GM10266 (cell line): ENCODE data around the gene C15orf61.

Experiments used
- DNase-seq: peaks from one replicate; pipeline ENCODE4 v3.0.0; 2012; ENCODE audit errors: extremely low spot score
- TF ChIP-seq, protein P1 (sequence below): IDR thresholded peaks from 2 replicates; pipeline ENCODE4 v1.5.1; 2012; ENCODE audit warnings: mild to moderate bottlenecking, low read depth; ENCODE audit not compliant: control insufficient read depth, insufficient read depth; ENCODE audit errors: missing control alignments

C15orf61 gene

DNA sequence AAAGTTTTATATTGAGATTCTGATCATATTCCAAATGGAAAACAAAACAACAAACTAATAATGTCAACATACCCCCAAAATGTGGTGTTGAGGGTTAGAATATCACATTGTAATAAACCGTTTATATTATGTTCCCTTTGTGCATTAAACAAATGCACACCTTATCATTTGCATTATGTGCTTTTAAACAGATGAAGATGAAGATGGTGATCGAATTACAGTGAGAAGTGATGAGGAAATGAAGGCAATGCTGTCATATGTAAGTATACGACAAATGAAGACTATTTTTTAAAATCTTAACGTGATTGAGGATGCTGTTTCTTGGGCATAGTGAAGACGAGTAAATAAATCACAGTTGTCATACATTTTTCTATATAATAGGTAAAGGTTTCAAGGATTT, 42.2 kb downstream of the C15orf61 start:
- TF ChIP-seq, protein P1, sequence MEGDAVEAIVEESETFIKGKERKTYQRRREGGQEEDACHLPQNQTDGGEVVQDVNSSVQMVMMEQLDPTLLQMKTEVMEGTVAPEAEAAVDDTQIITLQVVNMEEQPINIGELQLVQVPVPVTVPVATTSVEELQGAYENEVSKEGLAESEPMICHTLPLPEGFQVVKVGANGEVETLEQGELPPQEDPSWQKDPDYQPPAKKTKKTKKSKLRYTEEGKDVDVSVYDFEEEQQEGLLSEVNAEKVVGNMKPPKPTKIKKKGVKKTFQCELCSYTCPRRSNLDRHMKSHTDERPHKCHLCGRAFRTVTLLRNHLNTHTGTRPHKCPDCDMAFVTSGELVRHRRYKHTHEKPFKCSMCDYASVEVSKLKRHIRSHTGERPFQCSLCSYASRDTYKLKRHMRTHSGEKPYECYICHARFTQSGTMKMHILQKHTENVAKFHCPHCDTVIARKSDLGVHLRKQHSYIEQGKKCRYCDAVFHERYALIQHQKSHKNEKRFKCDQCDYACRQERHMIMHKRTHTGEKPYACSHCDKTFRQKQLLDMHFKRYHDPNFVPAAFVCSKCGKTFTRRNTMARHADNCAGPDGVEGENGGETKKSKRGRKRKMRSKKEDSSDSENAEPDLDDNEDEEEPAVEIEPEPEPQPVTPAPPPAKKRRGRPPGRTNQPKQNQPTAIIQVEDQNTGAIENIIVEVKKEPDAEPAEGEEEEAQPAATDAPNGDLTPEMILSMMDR = no peak
- no peak for DNase-seq

- DNase-seq = peak; percentile 67
- TF ChIP-seq, protein P1 = no peak
Observed at GRCh38 chr15:67564021-67564967, 43.4 kb downstream of the C15orf61 start.

GRCh38 chr15:67564968-67565345, 44.0 kb downstream of the C15orf61 start:
- no peak for DNase-seq
- TF ChIP-seq, protein P1 = no peak

- DNase-seq = no peak
- TF ChIP-seq, protein P1 = no peak
Observed at GRCh38 chr15:67569668-67570067, 48.7 kb downstream of the C15orf61 start.

GRCh38 chr15:67570875-67571647, 50.1 kb downstream of the C15orf61 start:
- TF ChIP-seq, protein P1 = no peak

GRCh38 chr15:67571648-67572415, 50.9 kb downstream of the C15orf61 start:
- TF ChIP-seq, protein P1 = no peak

More at GRCh38 chr15:67570875-67571647, 50.1 kb downstream of the C15orf61 start:
- DNase-seq = no peak

DNA sequence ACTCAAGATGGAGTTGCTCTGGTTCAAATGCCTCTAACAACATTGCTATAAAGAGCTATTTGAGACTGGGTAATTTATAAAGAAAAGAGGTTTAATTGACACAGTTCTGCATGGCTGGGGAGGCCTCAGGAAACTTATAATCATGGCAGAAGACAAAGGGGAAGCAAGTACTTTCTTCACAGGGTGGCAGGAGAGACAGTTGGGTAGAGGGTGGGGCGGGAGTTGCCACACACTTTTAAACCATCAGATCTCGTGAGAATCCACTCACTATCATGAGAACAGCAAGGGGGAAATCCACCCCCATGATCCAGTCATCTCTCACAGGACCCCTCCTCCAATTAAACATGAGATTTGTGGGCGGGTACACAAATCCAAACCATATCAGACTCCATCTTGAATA, 52.3 kb downstream of the C15orf61 start:
- TF ChIP-seq, protein P1 = no peak
- no peak for DNase-seq

More at GRCh38 chr15:67571648-67572415, 50.9 kb downstream of the C15orf61 start:
- DNase-seq = no peak
